HUDEP-2 (cell line): Measurements from ENCODE around the gene HHAT.
A peak's percentile ranks its signal among the peaks of the same experiment; 100 is the strongest.

Experiments used
- DNase-seq, 76 experiments: peaks; one replicate each; lab custom pipeline; 2025; ENCODE audit not compliant: unreplicated experiment in 76 of 76; lab: John Stamatoyannopoulos, UW

Gene HHAT

GRCh38 chr1:210698661-210699060, 370.0 kb downstream of the HHAT start:
- DNase-seq = no peak

- no peak for DNase-seq
These were observed 371.4 kb downstream of the HHAT start for GRCh38 chr1:210700083-210700482.

- no peak for DNase-seq
These were observed 371.8 kb downstream of the HHAT start for GRCh38 chr1:210700511-210700910.

GRCh38 chr1:210702506-210702905, 373.8 kb downstream of the HHAT start:
- DNase-seq = no peak

- no peak for DNase-seq
These were observed 374.9 kb downstream of the HHAT start for GRCh38 chr1:210703593-210703992.

- DNase-seq = no peak
These were observed 376.4 kb downstream of the HHAT start for GRCh38 chr1:210705086-210705485.

- no peak for DNase-seq
These were observed 377.5 kb downstream of the HHAT start for GRCh38 chr1:210706246-210706645.

- no peak for DNase-seq
These were observed 378.9 kb downstream of the HHAT start for GRCh38 chr1:210707300-210708240.

- no peak for DNase-seq
These were observed 381.0 kb downstream of the HHAT start for GRCh38 chr1:210709701-210710100.

GRCh38 chr1:210711825-210712612, 383.3 kb downstream of the HHAT start:
- DNase-seq = no peak

GRCh38 chr1:210715072-210715471, 386.4 kb downstream of the HHAT start:
- DNase-seq = peak in 1 of 76 experiments; percentile 2

GRCh38 chr1:210722410-210723081, 393.8 kb downstream of the HHAT start:
- no peak for DNase-seq

GRCh38 chr1:210723646-210724045, 394.9 kb downstream of the HHAT start:
- DNase-seq = no peak

- DNase-seq = no peak
These were observed 396.1 kb downstream of the HHAT start for GRCh38 chr1:210724768-210725167.
